PC-3 (cell line): ENCODE results near the gene CISTR. TPM values are rescaled to one million over a fixed set of nuclear protein-coding genes. Genes with fewer than 3 reads are reported as not detected.

ENCODE experiments used
- ATAC-seq: fragments of 200-7000 bp; cut with Tn5 transposase; 2 replicates; pipeline ENCODE4 v1.9.1; 2020; ENCODE audit warnings: mild to moderate bottlenecking, moderate library complexity
- BruUV-seq: library from RNA; stranded (reverse); fragments of 400-500 nt; replicated peaks from 2 replicates; lab custom pipeline; 2021; lab: Mats Ljungman, UMichigan
- CTCF ChIA-PET: fragments of 300-600 bp; sonication (Branson Sonifier 250); formaldehyde crosslinking; loops from one replicate; lab custom pipeline; 2022; ENCODE audit warnings: antibody characterized with exemption; lab: Charles Lee
- POLR2A ChIA-PET: fragments of 300-600 bp; sonication (Branson Sonifier 250); formaldehyde crosslinking; loops from one replicate; lab custom pipeline; 2022; ENCODE audit warnings: antibody characterized with exemption; ENCODE audit not compliant: unreplicated experiment; lab: Charles Lee
- DNase-seq: peaks from one replicate; pipeline ENCODE4 v3.0.0-alpha.2; 2015
- H2AFZ ChIP-seq: fragments of 300-600 bp; sonication (generic); 2 replicates; pipeline ENCODE4 v1.6.0; 2016; ENCODE audit warnings: antibody characterized with exemption, low read length
- H3F3A ChIP-seq: fragments of 300-600 bp; sonication (generic); one replicate; pipeline ENCODE4 v1.6.0; 2017; ENCODE audit warnings: antibody characterized with exemption, low read length, control low read depth, mild to moderate bottlenecking; ENCODE audit not compliant: unreplicated experiment
- H3K27ac ChIP-seq: fragments of 300-600 bp; sonication (generic); 2 replicates; pipeline ENCODE4 v1.5.1; 2016; ENCODE audit warnings: mild to moderate bottlenecking, low read length
- H3K27me3 ChIP-seq: fragments of 300-600 bp; sonication (generic); 2 replicates; pipeline ENCODE4 v1.6.1; 2016; ENCODE audit warnings: low read length, mixed read lengths
- H3K36me3 ChIP-seq: fragments of 300-600 bp; sonication (generic); 2 replicates; pipeline ENCODE4 v1.6.1; 2016; ENCODE audit warnings: low read depth, mixed run types, low read length, mixed read lengths
- H3K4me1 ChIP-seq: fragments of 300-600 bp; sonication (generic); 2 replicates; pipeline ENCODE4 v1.5.1; 2016; ENCODE audit warnings: low read length; ENCODE audit not compliant: insufficient read depth
- H3K4me2 ChIP-seq: fragments of 300-600 bp; sonication (generic); 2 replicates; pipeline ENCODE4 v1.6.0; 2016; ENCODE audit warnings: low read length
- H3K4me3 ChIP-seq: fragments of 300-600 bp; sonication (generic); 2 replicates; pipeline ENCODE4 v1.5.1; 2016; ENCODE audit warnings: mild to moderate bottlenecking, low read length, mixed read lengths
- H3K79me2 ChIP-seq: fragments of 300-600 bp; sonication (generic); 2 replicates; pipeline ENCODE4 v1.6.1; 2017; ENCODE audit warnings: low read length, mixed read lengths
- H3K9ac ChIP-seq: fragments of 300-600 bp; sonication (generic); 2 replicates; pipeline ENCODE4 v1.6.0; 2016; ENCODE audit warnings: mild to moderate bottlenecking, low read length
- H3K9me2 ChIP-seq: fragments of 300-600 bp; sonication (generic); replicated peaks from 2 replicates; pipeline ENCODE4 v1.6.1; 2016; ENCODE audit warnings: mixed run types, low read length, mixed read lengths
- H3K9me3 ChIP-seq: fragments of 300-600 bp; sonication (generic); 2 replicates; pipeline ENCODE4 v1.6.1; 2016; ENCODE audit warnings: low read length, mixed read lengths
- H4K20me1 ChIP-seq: fragments of 300-600 bp; sonication (generic); 2 replicates; pipeline ENCODE4 v1.6.1; 2016; ENCODE audit warnings: low read length, mixed read lengths
- EZH2 ChIP-seq: fragments of 300-600 bp; sonication (generic); IDR thresholded peaks from one replicate; pipeline ENCODE4 v1.6.1; 2017; ENCODE audit warnings: antibody characterized with exemption, mild to moderate bottlenecking, low read length; ENCODE audit not compliant: unreplicated experiment
- EZH2phosphoT487 ChIP-seq: fragments of 300-600 bp; sonication (generic); IDR thresholded peaks from 2 replicates; pipeline ENCODE4 v1.6.1; 2018; ENCODE audit warnings: mild to moderate bottlenecking, antibody characterized with exemption, low read length, borderline replicate concordance
- intact Hi-C: fragments of 100-400 bp; cut with micrococcal nuclease; formaldehyde crosslinking; loops from 2 replicates; pipeline ENCODE4 v1.9.0; 2023
- total RNA-seq: library from RNA; depleted of rRNA; stranded (reverse); fragments of >200 nt; gene quantifications from 2 replicates; pipeline ENCODE4 v1.2.3, GENCODE V29; 2014
- TF ChIP-seq, protein P1 (sequence below): fragments of 300-600 bp; sonication (generic); conservative IDR thresholded peaks from 2 replicates; pipeline ENCODE4 v1.5.1; 2017; ENCODE audit warnings: antibody characterized with exemption, low read depth, mild to moderate bottlenecking, low read length

CISTR gene
- total RNA-seq, 1 experiment from 2014 or later = not detected

DNA sequence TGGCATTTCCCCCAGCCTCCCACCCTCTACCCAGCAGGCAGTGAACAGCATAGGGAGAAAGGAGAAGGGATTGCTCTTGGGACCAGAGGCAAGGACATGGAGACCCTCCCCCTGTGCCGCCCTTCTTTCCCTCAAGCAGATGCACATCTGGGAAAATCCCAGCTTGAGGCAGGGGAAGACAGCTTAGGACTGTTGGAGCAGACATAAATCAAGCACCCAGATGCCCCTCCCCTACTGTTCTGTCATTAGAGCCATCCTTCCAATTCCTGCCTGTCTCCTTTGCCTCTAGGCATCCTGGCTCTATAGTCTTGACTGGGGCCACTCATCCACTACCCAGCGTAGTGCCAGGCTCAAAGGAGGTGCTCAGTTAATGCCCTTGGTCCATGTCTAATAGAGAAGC is 7.5 kb upstream of the CISTR start:
- peaks cover 9% of the 10 kb centered on the region for H3K4me1 ChIP-seq
- no peaks in the 10 kb centered on the region for H3K9me3 ChIP-seq
- H3K4me3 ChIP-seq = no peak overlapping the region
- H4K20me1 ChIP-seq = no peaks in the 10 kb centered on the region
- ChIA-PET POLR2A (no interaction called here), CTCF (no interaction called here)
- H3K27ac ChIP-seq = no peak overlapping the region
- ATAC-seq = no peak
- BruUV-seq = no TSS peak
- H3F3A ChIP-seq = no peaks in the 10 kb centered on the region
- H3K4me2 ChIP-seq = no peak overlapping the region
- no peak for DNase-seq
- intact Hi-C loops = no loop called here
- TF ChIP-seq EZH2phosphoT487 (no peak), EZH2 (no peak)
- no peaks in the 10 kb centered on the region for H3K79me2 ChIP-seq
- H3K9ac ChIP-seq = no peak overlapping the region
- no peaks in the 10 kb centered on the region for H3K36me3 ChIP-seq
- H3K9me2 ChIP-seq = no peaks in the 10 kb centered on the region
- no peak overlapping the region for H2AFZ ChIP-seq
- no peaks in the 10 kb centered on the region for H3K27me3 ChIP-seq

GRCh38 chr12:53758730-53759103 is 6.9 kb upstream of the CISTR start:
- BruUV-seq = no TSS peak
- Histone ChIP-seq H3K36me3 (no peaks in the 10 kb centered on the region), H3K4me1 (peaks cover 10% of the 10 kb centered on the region), H4K20me1 (no peaks in the 10 kb centered on the region), H3K9me2 (no peaks in the 10 kb centered on the region), H3K9me3 (no peaks in the 10 kb centered on the region), H3K79me2 (no peaks in the 10 kb centered on the region), H3K4me2 (no peak overlapping the region), H3K9ac (no peak overlapping the region), H3K27ac (no peak overlapping the region), H3K27me3 (no peaks in the 10 kb centered on the region), H3F3A (no peaks in the 10 kb centered on the region), H2AFZ (no peak overlapping the region), H3K4me3 (no peak overlapping the region)
- DNase-seq (no peak), ATAC-seq (no peak)
- POLR2A ChIA-PET = no interaction called here
- intact Hi-C loops = no loop called here
- CTCF ChIA-PET = interaction anchor here (0.7 kb wide), 1 partner anchor 39 kb away, joined by 5 read pairs; no protein-coding TSS in a partner anchor
- TF ChIP-seq EZH2phosphoT487 (no peak), EZH2 (no peak)
- TF ChIP-seq, protein P1, sequence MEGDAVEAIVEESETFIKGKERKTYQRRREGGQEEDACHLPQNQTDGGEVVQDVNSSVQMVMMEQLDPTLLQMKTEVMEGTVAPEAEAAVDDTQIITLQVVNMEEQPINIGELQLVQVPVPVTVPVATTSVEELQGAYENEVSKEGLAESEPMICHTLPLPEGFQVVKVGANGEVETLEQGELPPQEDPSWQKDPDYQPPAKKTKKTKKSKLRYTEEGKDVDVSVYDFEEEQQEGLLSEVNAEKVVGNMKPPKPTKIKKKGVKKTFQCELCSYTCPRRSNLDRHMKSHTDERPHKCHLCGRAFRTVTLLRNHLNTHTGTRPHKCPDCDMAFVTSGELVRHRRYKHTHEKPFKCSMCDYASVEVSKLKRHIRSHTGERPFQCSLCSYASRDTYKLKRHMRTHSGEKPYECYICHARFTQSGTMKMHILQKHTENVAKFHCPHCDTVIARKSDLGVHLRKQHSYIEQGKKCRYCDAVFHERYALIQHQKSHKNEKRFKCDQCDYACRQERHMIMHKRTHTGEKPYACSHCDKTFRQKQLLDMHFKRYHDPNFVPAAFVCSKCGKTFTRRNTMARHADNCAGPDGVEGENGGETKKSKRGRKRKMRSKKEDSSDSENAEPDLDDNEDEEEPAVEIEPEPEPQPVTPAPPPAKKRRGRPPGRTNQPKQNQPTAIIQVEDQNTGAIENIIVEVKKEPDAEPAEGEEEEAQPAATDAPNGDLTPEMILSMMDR = no peak

GRCh38 chr12:53758081-53758729 is 6.4 kb upstream of the CISTR start:
- Histone ChIP-seq H2AFZ (no peak overlapping the region), H3K9ac (no peak overlapping the region), H3K9me3 (no peaks in the 10 kb centered on the region), H3K4me2 (no peak overlapping the region), H3K79me2 (no peaks in the 10 kb centered on the region), H3K36me3 (no peaks in the 10 kb centered on the region), H3K27me3 (no peaks in the 10 kb centered on the region), H3K9me2 (no peaks in the 10 kb centered on the region), H3K4me1 (peaks cover 10% of the 10 kb centered on the region), H3K27ac (no peak overlapping the region), H4K20me1 (no peaks in the 10 kb centered on the region), H3F3A (no peaks in the 10 kb centered on the region), H3K4me3 (no peak overlapping the region)
- POLR2A ChIA-PET = no interaction called here
- DNase-seq (no peak), ATAC-seq (no peak)
- CTCF ChIA-PET = interaction anchor here (0.6 to 0.7 kb wide), 2 partner anchors 39 to 434 kb away, joined by 4 to 5 read pairs; no protein-coding TSS in a partner anchor
- BruUV-seq = no TSS peak
- TF ChIP-seq, protein P1 = no peak
- TF ChIP-seq EZH2 (no peak), EZH2phosphoT487 (no peak)
- intact Hi-C loops = no loop called here
